GM21737 (cell line): ENCODE measurements around the gene PDGFRB.

Experiments used
- ATAC-seq: cut with Tn5 transposase; IDR thresholded peaks from one replicate; pipeline ENCODE4 v1.9.1; 2021; ENCODE audit warnings: mild to moderate bottlenecking, moderate library complexity; ENCODE audit not compliant: unreplicated experiment

The PDGFRB gene

GRCh38 chr5:150147670-150148069, 8.0 kb downstream of the PDGFRB start:
- no peak for ATAC-seq

- no peak for ATAC-seq
Measured at GRCh38 chr5:150146862-150147601, 8.6 kb downstream of the PDGFRB start.

- ATAC-seq: no peak
Measured at GRCh38 chr5:150146235-150146634, 9.4 kb downstream of the PDGFRB start.

- no peak for ATAC-seq
Measured at GRCh38 chr5:150144879-150145278, 10.8 kb downstream of the PDGFRB start.

- no peak for ATAC-seq
Measured at GRCh38 chr5:150144246-150144801, 11.3 kb downstream of the PDGFRB start.

GRCh38 chr5:150143350-150144245, 12.0 kb downstream of the PDGFRB start:
- ATAC-seq: no peak

- ATAC-seq: no peak
Measured at GRCh38 chr5:150142959-150143349, 12.7 kb downstream of the PDGFRB start.

GRCh38 chr5:150142185-150142958, 13.3 kb downstream of the PDGFRB start:
- ATAC-seq: no peak

- no peak for ATAC-seq
Measured at GRCh38 chr5:150141544-150142184, 14.0 kb downstream of the PDGFRB start.

- ATAC-seq: no peak
Measured at GRCh38 chr5:150140830-150141229, 14.8 kb downstream of the PDGFRB start.

GRCh38 chr5:150139334-150139733, 16.3 kb downstream of the PDGFRB start:
- no peak for ATAC-seq

- no peak for ATAC-seq
Measured at GRCh38 chr5:150138551-150139265, 16.9 kb downstream of the PDGFRB start.

GRCh38 chr5:150137997-150138396, 17.6 kb downstream of the PDGFRB start:
- no peak for ATAC-seq

- no peak for ATAC-seq
Measured at GRCh38 chr5:150137168-150137957, 18.3 kb downstream of the PDGFRB start.

GRCh38 chr5:150136305-150137167, 19.1 kb downstream of the PDGFRB start:
- ATAC-seq: no peak

- no peak for ATAC-seq
Measured at GRCh38 chr5:150135557-150136304, 19.9 kb downstream of the PDGFRB start.

GRCh38 chr5:150134198-150134588, 21.5 kb downstream of the PDGFRB start:
- ATAC-seq: no peak
